EH (cell line): ENCODE measurements around the gene SRSF10.
"Not testable (repeated sequence)": the region's sequence is repeated elsewhere in the genome, so short reads cannot be mapped to it uniquely, and the experiment has no call there.

Source experiments
- DNase-seq: peaks from one replicate; pipeline ENCODE4 v3.0.0-alpha.2; 2015; ENCODE audit warnings: low read depth

Gene SRSF10

DNA sequence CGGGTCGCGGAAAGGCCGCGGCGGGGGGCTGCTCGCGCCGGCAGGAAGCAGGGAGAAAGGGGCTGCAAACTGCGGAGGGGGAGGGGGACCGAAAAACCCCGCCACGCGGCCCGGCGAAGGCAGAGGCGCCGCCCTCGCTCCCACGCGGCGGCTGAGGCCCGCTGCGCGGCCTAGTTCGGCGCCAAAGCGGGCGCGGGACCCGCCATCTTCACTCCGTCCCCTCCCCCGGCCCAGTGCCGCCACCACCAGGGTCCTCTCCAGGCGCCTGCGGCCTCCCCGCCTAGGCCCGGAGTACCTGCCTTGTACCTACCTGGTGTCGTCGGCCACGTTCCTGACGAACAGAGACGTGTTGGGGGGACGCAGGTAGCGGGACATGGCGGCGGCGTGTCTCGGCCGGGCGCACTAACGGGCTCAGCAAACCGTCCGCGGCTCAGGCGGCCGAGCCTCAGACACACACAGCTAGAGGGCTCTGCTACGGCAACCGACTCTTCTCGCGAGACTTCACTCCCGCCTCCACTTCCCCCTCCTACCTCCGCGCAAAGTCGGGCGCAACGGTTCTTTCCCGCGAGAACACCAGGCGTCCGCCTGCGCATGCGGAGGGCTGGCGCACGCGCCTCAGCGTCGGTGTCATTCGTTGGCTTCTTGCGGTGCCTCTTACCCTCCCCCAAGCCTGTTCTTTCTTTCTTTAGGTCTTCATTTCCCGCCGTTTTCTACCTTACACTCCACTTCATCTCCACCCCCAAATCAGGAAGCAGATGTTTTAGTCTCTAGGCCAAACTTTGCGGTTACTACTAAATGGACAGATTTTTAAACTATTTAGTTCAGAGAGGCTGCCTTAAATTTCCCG lies at the start of gene SRSF10:
SRSF10 (minus strand) TSS at position 447 of the 847 bp plus-strand sequence; CDS start at position 375, 72 bp downstream.
- DNase-seq: peak; percentile 99

- peak; percentile 74 for DNase-seq
Observed at GRCh38 chr1:24027838-24028468, 47.8 kb upstream of the SRSF10 start.

- DNase-seq: peak; percentile 96
Observed at GRCh38 chr1:24022581-24023361, 42.6 kb upstream of the SRSF10 start.

- DNase-seq: peak; percentile 45
Observed at GRCh38 chr1:24021403-24022266, 41.5 kb upstream of the SRSF10 start.

DNA sequence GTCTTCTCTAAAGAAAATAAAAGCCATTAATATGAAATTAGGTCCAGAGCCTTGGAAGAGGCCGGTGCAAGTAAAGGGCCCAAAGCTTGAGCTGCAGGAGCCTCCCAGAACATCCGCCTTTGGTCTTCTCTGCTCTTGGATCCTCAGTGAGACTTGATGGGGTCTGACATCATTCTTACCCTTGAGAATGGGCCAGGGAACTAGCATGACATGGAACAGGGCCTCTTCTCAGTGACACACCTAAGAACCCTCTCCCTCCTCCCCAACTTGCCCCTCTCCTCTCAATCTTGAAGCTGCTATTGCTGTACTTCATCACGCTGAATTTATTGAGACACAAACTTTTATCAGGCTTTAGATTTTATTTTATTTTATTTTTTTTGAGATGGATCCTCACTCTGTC lies 40.3 kb upstream of the SRSF10 start:
- no peak for DNase-seq

DNA sequence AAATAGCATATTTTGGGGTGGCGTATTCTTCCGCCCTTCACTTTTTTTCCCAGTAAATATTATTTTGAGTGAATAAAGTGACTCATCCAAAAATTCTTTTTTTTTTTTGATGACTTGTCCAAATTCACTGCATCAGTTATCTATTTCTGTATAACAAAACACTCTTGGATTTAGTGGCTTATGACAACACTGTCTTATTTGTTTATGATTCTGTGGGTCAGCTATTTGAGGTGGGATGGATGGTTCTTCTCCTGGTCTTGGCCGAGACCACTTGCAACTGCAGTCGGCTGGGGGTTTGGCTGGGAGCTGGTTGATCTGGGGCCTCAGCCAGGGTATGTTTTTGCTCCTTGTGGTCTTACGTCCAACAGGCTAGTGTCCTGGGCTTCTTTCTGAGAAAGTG lies 39.9 kb upstream of the SRSF10 start:
- peak; percentile 51 for DNase-seq

DNA sequence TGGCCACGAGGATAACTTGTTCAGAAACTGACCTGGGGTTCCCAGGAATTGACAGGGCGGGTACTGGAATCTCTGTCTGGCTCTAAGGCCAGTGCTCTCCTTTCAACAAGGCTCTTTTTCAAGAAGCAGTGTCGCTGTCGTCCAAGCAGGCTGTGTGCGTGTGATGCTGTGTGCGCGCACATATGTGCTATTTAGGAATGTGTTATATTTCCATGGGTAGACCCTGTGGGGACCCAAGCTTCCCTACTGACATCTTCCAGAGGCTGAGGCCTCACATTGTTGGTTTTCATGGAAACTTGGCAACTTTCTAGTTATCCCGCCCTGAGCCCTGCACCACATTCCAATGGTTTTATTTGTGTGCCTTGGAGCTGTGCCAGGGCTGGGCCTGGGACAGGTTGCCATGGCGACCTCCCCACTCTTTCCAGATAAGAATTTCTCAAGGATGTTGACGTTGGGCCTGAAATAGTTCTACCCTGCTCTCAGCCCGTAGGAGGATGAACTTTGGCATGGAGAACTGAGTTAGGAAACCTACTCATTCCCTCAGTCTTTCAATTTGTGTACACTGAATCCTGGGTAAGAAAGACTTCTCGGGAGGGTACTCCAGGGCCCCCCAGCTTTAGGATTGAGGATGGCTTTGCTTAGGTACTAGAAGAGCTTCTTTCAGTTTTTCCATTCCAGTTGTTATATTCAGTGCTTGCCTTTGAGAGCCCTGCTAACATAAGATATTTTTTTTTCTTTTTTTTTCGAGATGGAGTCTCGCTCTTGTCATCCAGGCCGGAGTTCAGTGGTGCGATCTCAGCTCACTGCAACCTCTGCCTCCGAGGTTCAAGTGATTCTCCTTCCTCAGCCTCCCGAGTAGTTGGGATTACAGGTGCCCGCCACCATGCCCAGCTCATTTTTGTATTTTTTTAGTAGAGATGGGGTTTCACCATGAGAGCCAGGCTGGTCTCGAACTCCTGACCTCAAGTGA lies 38.8 kb upstream of the SRSF10 start:
- peak; percentile 100 for DNase-seq

DNA sequence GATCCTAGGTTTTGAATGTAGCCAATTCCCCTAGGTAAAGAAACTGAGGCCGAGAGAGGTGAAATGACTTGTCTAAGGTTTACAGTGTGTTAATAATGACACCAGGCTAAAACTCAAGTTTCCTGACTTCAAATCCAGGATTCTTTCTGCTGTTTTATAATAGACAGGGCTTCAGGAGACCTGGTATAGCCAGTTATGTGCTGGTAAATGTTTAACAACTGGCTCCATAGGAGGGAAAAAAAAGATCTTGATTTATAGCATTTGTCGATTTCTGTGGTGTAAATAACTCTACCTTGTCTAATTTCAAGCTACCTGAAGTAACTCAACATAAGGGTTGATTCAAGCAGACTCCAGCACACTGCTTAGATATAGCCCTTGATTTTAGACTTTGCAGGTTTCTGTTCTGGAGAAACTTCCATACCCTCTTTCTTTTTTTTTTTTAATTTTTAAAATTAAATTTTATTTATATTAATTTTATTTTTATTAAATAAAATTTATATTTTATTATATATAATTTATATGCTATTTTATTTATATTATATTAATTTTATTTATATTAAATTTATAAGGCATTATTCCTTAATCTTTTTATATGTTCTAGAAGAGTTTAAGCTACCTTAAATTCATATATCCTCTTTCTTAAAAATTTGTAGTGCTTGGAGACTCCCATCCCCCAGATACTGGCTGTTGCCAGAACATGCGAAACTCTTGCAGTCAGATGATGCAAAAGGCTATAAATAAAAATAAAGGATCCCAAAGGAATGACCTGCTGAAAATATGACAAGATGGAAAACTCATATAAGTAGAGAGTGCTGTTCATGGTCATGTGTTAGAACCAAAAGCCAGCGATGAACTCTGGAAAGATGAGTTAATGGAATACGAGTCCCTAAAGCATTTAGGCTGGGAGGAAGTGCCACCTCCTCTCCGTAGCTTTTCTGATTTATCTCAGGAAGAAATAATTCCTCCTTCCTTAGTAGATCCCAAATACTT lies 35.4 kb upstream of the SRSF10 start:
- DNase-seq: peak; percentile 76

- not testable (repeated sequence) for DNase-seq
Observed at GRCh38 chr1:24012878-24013277, 32.8 kb upstream of the SRSF10 start.

GRCh38 chr1:24010650-24011049 lies 30.5 kb upstream of the SRSF10 start:
- no peak for DNase-seq

DNA sequence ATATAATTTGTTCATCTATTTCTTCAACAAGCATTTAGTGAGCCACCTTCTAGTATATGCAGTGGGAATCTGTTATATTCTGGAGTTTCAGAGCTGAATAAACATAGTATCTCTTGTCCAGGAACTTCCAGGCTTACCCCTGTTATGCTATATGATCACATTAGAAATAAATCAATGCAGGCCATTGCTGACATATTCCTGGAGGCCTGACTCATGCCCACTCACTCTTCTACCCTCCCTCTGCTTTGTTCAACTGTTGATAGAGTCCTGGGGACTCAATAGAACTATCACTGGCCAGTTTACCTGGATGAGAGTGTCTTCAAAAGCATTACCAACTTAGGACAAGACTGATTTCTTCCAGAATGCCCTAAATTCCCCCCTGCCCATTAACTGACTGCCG lies 29.3 kb upstream of the SRSF10 start:
- DNase-seq: peak; percentile 67

DNA sequence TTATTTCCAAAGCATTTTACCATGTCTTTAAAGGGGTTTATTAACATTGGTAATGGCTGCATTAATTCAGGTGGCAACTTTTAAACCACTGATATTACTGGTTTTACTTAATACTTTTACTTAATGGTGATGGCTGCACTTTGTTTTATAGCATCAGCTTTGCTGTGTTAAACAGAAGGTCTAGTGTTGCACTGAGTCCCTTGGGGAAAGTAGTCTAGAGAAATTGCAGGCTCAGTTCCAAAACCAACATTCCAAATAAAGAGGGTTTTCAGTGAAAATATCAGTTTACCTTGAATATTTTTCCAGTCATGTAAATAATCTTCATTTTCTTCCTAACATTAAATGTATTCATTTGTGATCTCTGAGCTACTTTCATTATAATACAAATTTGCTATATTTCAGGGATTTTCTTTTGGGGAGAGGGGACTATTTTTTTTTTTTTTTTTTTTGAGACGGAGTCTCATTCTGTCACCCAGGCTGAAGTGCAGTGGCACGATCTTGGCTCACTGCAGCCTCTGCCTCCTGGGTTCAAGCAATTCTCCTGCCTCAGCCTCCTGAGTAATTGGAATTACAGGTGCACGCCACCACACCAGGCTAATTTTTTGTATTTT lies 28.6 kb upstream of the SRSF10 start:
- DNase-seq: peak; percentile 44

- no peak for DNase-seq
Observed at GRCh38 chr1:24007079-24007478, 27.0 kb upstream of the SRSF10 start.

GRCh38 chr1:24005163-24005562 lies 25.0 kb upstream of the SRSF10 start:
- DNase-seq: no peak

DNA sequence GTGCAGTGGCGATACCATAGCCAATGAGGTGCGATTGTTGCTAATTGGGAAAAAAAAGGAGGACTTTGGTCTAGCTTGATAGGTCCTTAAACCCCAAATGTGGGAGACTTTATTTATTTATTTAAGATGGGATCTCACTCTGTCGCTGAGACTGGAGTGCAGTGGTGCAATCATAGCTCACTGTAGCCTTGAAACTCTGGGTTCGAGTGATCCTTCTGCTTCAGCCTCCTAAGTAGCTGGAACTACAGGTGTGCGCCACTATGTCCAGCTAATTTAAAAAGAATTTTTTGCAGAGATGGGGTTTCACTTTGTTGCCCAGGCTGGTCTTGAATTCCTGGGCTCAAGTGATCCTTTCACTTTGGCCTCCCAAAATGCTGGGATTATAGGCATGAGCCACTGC lies 24.0 kb upstream of the SRSF10 start:
- no peak for DNase-seq

GRCh38 chr1:24003331-24003972 lies 23.3 kb upstream of the SRSF10 start:
- DNase-seq: peak; percentile 63

- no peak for DNase-seq
Observed at GRCh38 chr1:24002695-24003094, 22.6 kb upstream of the SRSF10 start.

DNA sequence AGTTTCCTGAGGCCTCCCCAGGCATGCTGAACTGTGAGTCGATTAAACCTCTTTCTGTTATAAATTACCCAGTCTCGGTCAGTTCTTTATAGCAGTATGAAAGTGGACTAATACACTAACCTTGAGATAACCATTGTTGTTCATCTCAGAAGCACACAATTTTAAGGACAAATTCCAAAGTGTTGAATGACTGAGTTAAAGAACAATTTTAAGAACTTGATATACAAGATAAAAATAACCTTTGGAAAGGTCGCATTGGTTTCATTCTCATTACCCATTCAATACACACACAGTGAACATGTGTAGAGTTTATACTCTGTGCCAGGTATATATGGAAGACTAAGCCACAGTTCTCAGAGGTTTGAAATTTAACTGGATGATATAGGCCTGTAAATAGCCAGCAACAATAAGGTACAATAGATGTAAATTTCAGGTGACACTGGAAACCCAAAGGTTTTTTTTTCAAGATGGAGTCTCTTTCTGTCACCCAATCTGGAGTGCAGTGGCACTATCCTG lies 19.1 kb upstream of the SRSF10 start:
- DNase-seq: peak; percentile 60
